Lung (tissue), 12 donors: ENCODE data around the gene RAB3GAP2. TPM values are rescaled to one million over a fixed set of nuclear protein-coding genes. Genes with fewer than 3 reads are reported as not detected.

Source experiments
- ATAC-seq: fragments of 200-7000 bp; cut with Tn5 transposase; one replicate; pipeline ENCODE4 v1.9.1; 2020; ENCODE audit warnings: moderate number of reproducible peaks; ENCODE audit not compliant: insufficient read depth, low FRiP score
- DNase-seq, 3 donors: peaks; one replicate each; pipeline ENCODE4 v3.0.0-alpha.2; 2013 to 2017
- H3K27ac ChIP-seq, 2 donors: one replicate each; pipeline ENCODE4 v1.5.1; 2013; ENCODE audit warnings: mild to moderate bottlenecking in 2 of 2, moderate library complexity in 2 of 2, control low read depth in 1 of 2, inconsistent platforms in 1 of 2, low read depth in 1 of 2, low read length in 1 of 2
- H3K27me3 ChIP-seq, 3 donors: one replicate each; pipeline ENCODE4 v1.5.1; 2013; ENCODE audit warnings: low read length in 2 of 3; ENCODE audit not compliant: control insufficient read depth in 3 of 3, insufficient read depth in 3 of 3
- H3K36me3 ChIP-seq, 4 donors: one replicate each; pipeline ENCODE4 v1.5.1; 2013; ENCODE audit warnings: low read length in 4 of 4, mild to moderate bottlenecking in 1 of 4, moderate library complexity in 1 of 4; ENCODE audit not compliant: control insufficient read depth in 4 of 4, insufficient read depth in 4 of 4
- H3K4me1 ChIP-seq, 5 donors: one replicate each; pipeline ENCODE4 v1.5.1; 2013; ENCODE audit warnings: low read length in 5 of 5, mild to moderate bottlenecking in 2 of 5, moderate library complexity in 1 of 5; ENCODE audit not compliant: control insufficient read depth in 5 of 5, insufficient read depth in 5 of 5
- H3K4me3 ChIP-seq: one replicate; pipeline ENCODE4 v1.5.1; 2013; ENCODE audit warnings: mild to moderate bottlenecking, control low read depth, moderate library complexity
- H3K9ac ChIP-seq, 2 donors: one replicate each; pipeline ENCODE4 v1.5.1; 2013; ENCODE audit warnings: low read length in 2 of 2, control low read depth in 1 of 2; ENCODE audit not compliant: insufficient read depth in 1 of 2
- H3K9me3 ChIP-seq, 4 donors: one replicate each; pipeline ENCODE4 v1.5.1; 2013; ENCODE audit warnings: low read length in 3 of 4, mild to moderate bottlenecking in 1 of 4, moderate library complexity in 1 of 4; ENCODE audit not compliant: control insufficient read depth in 4 of 4, insufficient read depth in 3 of 4
- WGBS, 2 donors: extraction: QIAGEN DNeasy Blood & Tissue Kit; methylation state at CpG; one replicate each; pipeline ENCODE4 v1.1.7; 2013; 5-methylcytosine and 5-hydroxymethylcytosine counted together
- polyA plus RNA-seq, 2 donors: library from polyadenylated mRNA; stranded (reverse); fragments of 200-250 nt; gene quantifications; one replicate each; pipeline ENCODE4 v1.2.1, GENCODE V29; 2013
- total RNA-seq, 2 donors: library from RNA; depleted of rRNA in 1 of 2; stranded (reverse); fragments of >200 nt in 1 of 2; gene quantifications; one replicate each; pipeline ENCODE4 v1.2.1, GENCODE V29; 2014 to 2021
- TF ChIP-seq, protein P1 (sequence below): IDR thresholded peaks from 2 replicates; pipeline ENCODE4 v1.5.1; 2012; ENCODE audit warnings: mild to moderate bottlenecking; ENCODE audit errors: control extremely low read depth, extremely low read depth
- donor health status: control.
- donor health status: control.
- donor health status: Bipolar disorder and iron deficiency.
- donor health status: healthy.
- donor health status: DM: yes; HTN: yes; CAD: no.

Gene RAB3GAP2
- total and polyA plus RNA-seq, 4 donors, result 7.5 to 37.5 (median 23.2) TPM

DNA sequence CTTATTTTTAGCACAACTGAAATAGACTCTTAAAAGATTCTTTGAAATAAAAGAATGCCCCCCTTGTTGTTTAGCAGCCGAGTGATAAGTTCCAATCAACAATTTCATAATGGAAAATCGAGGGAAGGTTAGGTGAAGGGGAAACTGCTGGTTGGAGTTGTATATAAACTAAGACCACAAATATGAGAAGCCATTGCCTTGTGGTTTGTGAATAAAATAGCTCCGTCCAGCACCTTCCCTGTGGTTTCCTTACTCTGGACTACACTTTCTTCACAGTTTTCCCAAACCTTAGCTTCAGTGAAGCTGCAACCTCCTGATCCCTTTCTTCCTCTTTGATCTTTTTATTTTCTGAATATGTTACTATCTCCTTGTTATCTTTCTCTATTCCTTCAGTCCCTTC is 6.7 kb upstream of the RAB3GAP2 start:
- Histone ChIP-seq H3K9ac (no peak overlapping the region), H3K27me3 (no peaks in the 10 kb centered on the region), H3K36me3 (no peaks in the 10 kb centered on the region), H3K9me3 (no peaks in the 10 kb centered on the region), H3K4me3 (no peak overlapping the region), H3K27ac (no peak overlapping the region), H3K4me1 (peaks cover 0 to 4% (median 0%) of the 10 kb centered on the region in 5 donors)
- DNase-seq (no peak), ATAC-seq (no peak)
- TF ChIP-seq, protein P1, sequence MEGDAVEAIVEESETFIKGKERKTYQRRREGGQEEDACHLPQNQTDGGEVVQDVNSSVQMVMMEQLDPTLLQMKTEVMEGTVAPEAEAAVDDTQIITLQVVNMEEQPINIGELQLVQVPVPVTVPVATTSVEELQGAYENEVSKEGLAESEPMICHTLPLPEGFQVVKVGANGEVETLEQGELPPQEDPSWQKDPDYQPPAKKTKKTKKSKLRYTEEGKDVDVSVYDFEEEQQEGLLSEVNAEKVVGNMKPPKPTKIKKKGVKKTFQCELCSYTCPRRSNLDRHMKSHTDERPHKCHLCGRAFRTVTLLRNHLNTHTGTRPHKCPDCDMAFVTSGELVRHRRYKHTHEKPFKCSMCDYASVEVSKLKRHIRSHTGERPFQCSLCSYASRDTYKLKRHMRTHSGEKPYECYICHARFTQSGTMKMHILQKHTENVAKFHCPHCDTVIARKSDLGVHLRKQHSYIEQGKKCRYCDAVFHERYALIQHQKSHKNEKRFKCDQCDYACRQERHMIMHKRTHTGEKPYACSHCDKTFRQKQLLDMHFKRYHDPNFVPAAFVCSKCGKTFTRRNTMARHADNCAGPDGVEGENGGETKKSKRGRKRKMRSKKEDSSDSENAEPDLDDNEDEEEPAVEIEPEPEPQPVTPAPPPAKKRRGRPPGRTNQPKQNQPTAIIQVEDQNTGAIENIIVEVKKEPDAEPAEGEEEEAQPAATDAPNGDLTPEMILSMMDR, result no peak
- WGBS, 2 donors, result 27 to 51% methylated on average over 3 of the region's 3 CpGs

DNA sequence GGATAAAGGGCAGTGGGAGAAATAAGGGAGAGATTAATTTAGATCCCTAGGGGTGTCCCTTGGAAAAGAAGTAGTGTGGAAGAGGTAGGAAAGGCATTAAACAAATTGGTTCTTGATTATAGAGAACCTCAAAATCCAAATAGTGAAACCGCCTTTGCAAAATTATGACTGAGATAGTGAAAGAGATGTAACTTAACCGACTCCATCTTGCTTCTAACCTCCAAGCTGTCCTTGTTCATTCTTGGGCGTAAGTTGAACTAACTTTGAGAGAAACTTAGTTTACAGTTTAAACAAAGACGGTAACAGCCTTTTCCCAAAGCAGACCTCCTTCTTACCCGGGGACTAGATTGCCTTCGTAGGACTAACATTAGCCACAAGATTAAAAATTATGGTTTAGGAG is 3.2 kb upstream of the RAB3GAP2 start:
- ATAC-seq (no peak), DNase-seq (no peak)
- whole genome bisulfite sequencing, 2 donors, result 95 to 98% methylated on average over 6 of the region's 6 CpGs
- no peaks in the 10 kb centered on the region for H3K27me3 ChIP-seq
- no peak overlapping the region for H3K4me3 ChIP-seq
- H3K27ac ChIP-seq, result no peak overlapping the region
- TF ChIP-seq, protein P1, result no peak
- no peak overlapping the region for H3K9ac ChIP-seq
- H3K4me1 ChIP-seq, result peaks cover 0 to 17% (median 5%) of the 10 kb centered on the region in 5 donors
- peaks cover 0 to 3% (median 0%) of the 10 kb centered on the region in 4 donors for H3K36me3 ChIP-seq
- no peaks in the 10 kb centered on the region for H3K9me3 ChIP-seq

DNA sequence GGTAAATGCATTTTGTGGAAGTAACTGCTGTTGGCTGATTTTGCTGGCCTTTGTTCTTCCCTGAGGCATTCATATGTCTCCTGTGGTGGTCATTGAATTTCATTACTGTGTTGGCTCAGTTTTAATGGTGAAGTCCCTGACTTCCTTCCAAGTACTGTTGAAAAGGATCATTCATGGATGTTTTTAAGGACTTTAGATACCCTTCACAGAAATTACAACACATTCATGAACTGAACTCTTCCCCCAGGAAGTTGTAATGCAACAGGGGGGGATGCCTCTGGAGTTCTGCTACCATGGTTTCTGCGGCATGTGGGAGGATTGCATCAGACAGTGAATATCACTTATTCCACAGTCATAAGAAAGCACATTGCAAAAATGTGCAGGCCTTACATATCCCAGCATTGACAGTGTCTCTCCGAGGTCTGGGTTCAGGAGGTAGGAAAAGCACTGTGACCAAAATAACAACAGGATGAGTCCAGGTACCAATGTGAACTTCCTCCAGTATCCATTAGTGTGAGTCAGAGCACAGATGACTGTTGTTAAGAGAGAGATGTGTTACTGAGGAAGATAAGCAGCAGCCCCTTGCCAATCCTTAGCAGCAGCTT is 2.1 kb upstream of the RAB3GAP2 start:
- no peak overlapping the region for H3K27ac ChIP-seq
- H3K9ac ChIP-seq, result no peak overlapping the region
- peaks cover 2 to 26% (median 5%) of the 10 kb centered on the region in 5 donors for H3K4me1 ChIP-seq
- ATAC-seq (no peak), DNase-seq (no peak)
- peaks cover 0 to 3% (median 0%) of the 10 kb centered on the region in 4 donors for H3K36me3 ChIP-seq
- TF ChIP-seq, protein P1, result no peak
- no peak overlapping the region for H3K4me3 ChIP-seq
- no peaks in the 10 kb centered on the region for H3K27me3 ChIP-seq
- H3K9me3 ChIP-seq, result no peaks in the 10 kb centered on the region
- 39 to 72% methylated on average over 2 of the region's 2 CpGs for WGBS, 2 donors

DNA sequence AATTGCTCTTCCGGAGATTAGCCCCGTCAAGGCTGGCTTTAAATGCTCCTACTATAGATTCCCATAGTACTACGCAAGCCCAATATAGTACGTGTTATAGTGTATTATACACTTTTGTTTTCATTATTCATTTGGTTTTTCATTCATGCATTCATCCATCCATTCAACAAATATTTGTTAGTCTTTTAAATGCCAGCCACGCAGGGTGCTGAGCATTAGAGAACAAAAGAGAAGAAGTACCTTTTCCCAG is 513 bp upstream of the RAB3GAP2 start:
- no peaks in the 10 kb centered on the region for H3K27me3 ChIP-seq
- peaks cover 0 to 3% (median under 1%) of the 10 kb centered on the region in 4 donors for H3K36me3 ChIP-seq
- peak overlapping the region; percentile 77 to 87 for H3K27ac ChIP-seq
- TF ChIP-seq, protein P1, result no peak
- no peaks in the 10 kb centered on the region for H3K9me3 ChIP-seq
- peaks cover 3 to 26% (median 5%) of the 10 kb centered on the region in 5 donors for H3K4me1 ChIP-seq
- ATAC-seq, result no peak
- peak overlapping the region in 1 of 2 donors; percentile 84 for H3K9ac ChIP-seq
- WGBS, 2 donors, result 3 to 5% methylated on average over 5 of the region's 5 CpGs
- H3K4me3 ChIP-seq, result peak overlapping the region; percentile 90
- DNase-seq, result no peak
